Hematopoietic multipotent progenitor cell (in vitro differentiated cells): ENCODE results near the gene PPP1R11. TPM values are rescaled to one million over a fixed set of nuclear protein-coding genes. Genes with fewer than 3 reads are reported as not detected.

Experiments used
- small RNA-seq: library from RNA; depleted of rRNA; stranded (forward); fragments of <200 nt; gene quantifications from one replicate; pipeline ENCODE3, GENCODE V24; 2012
- total RNA-seq: library from RNA; depleted of rRNA; stranded (reverse); fragments of >200 nt; gene quantifications from one replicate; pipeline ENCODE4 v1.2.3, GENCODE V29; 2012

PPP1R11 gene
- total RNA-seq, 1 donor, result 16.7 TPM

Small RNAs within 50 kb of the gene (small RNA-seq; reads per million reads assigned to genes)
- gene RF02218 (not detected), gene RF02219 (not detected), gene RF02220 (not detected)

Other genes with a start within 250 kb of the PPP1R11 start
- gene HLA-G, start 239.4 kb upstream of the PPP1R11 start, total RNA-seq, result not detected
- 1,432 TPM for gene HLA-A, start 124.7 kb upstream of the PPP1R11 start, total RNA-seq
- 88.1 TPM for gene POLR1H, start 5.9 kb upstream of the PPP1R11 start, total RNA-seq
- not detected for gene RNF39, start 8.6 kb downstream of the PPP1R11 start, total RNA-seq
- not detected for gene TRIM31, start 45.9 kb downstream of the PPP1R11 start, total RNA-seq
- gene TRIM40, start 68.9 kb downstream of the PPP1R11 start, total RNA-seq, result under 0.01 TPM
- under 0.01 TPM for gene TRIM10, start 94.0 kb downstream of the PPP1R11 start, total RNA-seq
- not detected for gene TRIM15, start 96.3 kb downstream of the PPP1R11 start, total RNA-seq
- 17.8 TPM for gene TRIM26, start 146.2 kb downstream of the PPP1R11 start, total RNA-seq